Endothelial cell of umbilical vein (primary cell): ENCODE measurements around the gene NAGLU. TPM values are rescaled to one million over a fixed set of nuclear protein-coding genes. Genes with fewer than 3 reads are reported as not detected.

ENCODE experiments used
- BruUV-seq: library from RNA; stranded (reverse); fragments of 400-500 nt; replicated peaks from 2 replicates; lab custom pipeline; 2021; lab: Mats Ljungman, UMichigan
- CTCF ChIA-PET: fragments of 300-600, 350-600 bp; sonication (Branson Sonifier 250); formaldehyde crosslinking; loops from one replicate; lab custom pipeline; 2021; ENCODE audit warnings: antibody characterized with exemption, inconsistent platforms; lab: Charles Lee
- POLR2A ChIA-PET: fragments of 300-600, 350-600 bp; sonication (Branson Sonifier 250); formaldehyde crosslinking; loops from one replicate; lab custom pipeline; 2021; ENCODE audit warnings: antibody characterized with exemption, inconsistent platforms; lab: Charles Lee
- DNase-seq: peaks from one replicate; pipeline ENCODE4 v3.0.0-alpha.2; 2011; ENCODE audit warnings: low read depth, low spot score
- FAIRE-seq: peaks from 2 replicates; lab custom pipeline; 2011; peaks lifted over from hg19 to GRCh38; lab: Jason Lieb, UNC
- H2AFZ ChIP-seq: 2 replicates; pipeline ENCODE4 v1.6.0; 2012; ENCODE audit warnings: low read depth, low read length, control low read depth, inconsistent platforms
- H3K27ac ChIP-seq: 2 replicates; pipeline ENCODE4 v1.5.1; 2011; ENCODE audit warnings: low read depth, mild to moderate bottlenecking, control low read depth, low read length, moderate library complexity; ENCODE audit not compliant: insufficient read depth
- H3K27me3 ChIP-seq, 2 experiments: 2 replicates each; pipeline versions ENCODE4 v1.6.0 to v1.6.1; 2011; ENCODE audit warnings: low read length in 2 of 2, mixed read lengths in 1 of 2; ENCODE audit not compliant: control insufficient read depth in 2 of 2, insufficient read depth in 2 of 2
- H3K36me3 ChIP-seq, 2 experiments: 2 replicates in 1 of 2; 3 replicates in 1 of 2; pipeline ENCODE4 v1.5.1; 2011; ENCODE audit warnings: low read length in 2 of 2, mild to moderate bottlenecking in 1 of 2, moderate library complexity in 1 of 2; ENCODE audit not compliant: control insufficient read depth in 2 of 2, insufficient read depth in 2 of 2; ENCODE audit errors: extremely low read depth in 1 of 2
- H3K4me1 ChIP-seq: 3 replicates; pipeline ENCODE4 v1.5.1; 2011; ENCODE audit warnings: mild to moderate bottlenecking, low read length; ENCODE audit not compliant: control insufficient read depth, insufficient read depth; ENCODE audit errors: extremely low read depth
- H3K4me2 ChIP-seq: 2 replicates; pipeline ENCODE4 v1.6.1; 2011; ENCODE audit warnings: low read length, control low read depth, mixed read lengths; ENCODE audit not compliant: insufficient read depth
- H3K4me3 ChIP-seq, 3 experiments: fragments of 200-600 bp in 1 of 3; sonication (generic), shearing (Covaris generic) in 1 of 3; replicated peaks in 1 of 3; 2 replicates each; pipeline ENCODE4 v1.5.1; 2011 to 2016; ENCODE audit warnings: control low read depth in 3 of 3, low read length in 3 of 3, mild to moderate bottlenecking in 2 of 3, inconsistent platforms in 1 of 3, low read depth in 1 of 3, moderate library complexity in 1 of 3; ENCODE audit not compliant: insufficient read depth in 1 of 3
- H3K79me2 ChIP-seq: 2 replicates; pipeline ENCODE4 v1.6.0; 2012; ENCODE audit warnings: low read length, inconsistent platforms; ENCODE audit not compliant: control insufficient read depth, insufficient read depth
- H3K9ac ChIP-seq: replicated peaks from 2 replicates; pipeline ENCODE3; 2011; ENCODE audit warnings: low read length, control low read depth; ENCODE audit not compliant: insufficient read depth; ENCODE audit errors: extremely low read depth
- H3K9me1 ChIP-seq: replicated peaks from 3 replicates; pipeline ENCODE4 v1.6.0; 2011; ENCODE audit warnings: mild to moderate bottlenecking, low read length; ENCODE audit not compliant: control insufficient read depth, insufficient read depth; ENCODE audit errors: extremely low read depth
- H3K9me3 ChIP-seq: replicated peaks from 2 replicates; pipeline ENCODE4 v1.5.1; 2012; ENCODE audit warnings: low read length, inconsistent platforms; ENCODE audit not compliant: control insufficient read depth, insufficient read depth
- H4K20me1 ChIP-seq: replicated peaks from 2 replicates; pipeline ENCODE3; 2011; ENCODE audit warnings: mild to moderate bottlenecking, low read length; ENCODE audit not compliant: control insufficient read depth, insufficient read depth; ENCODE audit errors: extremely low read depth
- EZH2 ChIP-seq: IDR thresholded peaks from 2 replicates; pipeline ENCODE4 v1.6.1; 2012; ENCODE audit warnings: borderline replicate concordance, low read depth, mild to moderate bottlenecking, moderate library complexity, low read length, inconsistent platforms; ENCODE audit not compliant: severe bottlenecking
- FOS ChIP-seq: IDR thresholded peaks from 2 replicates; pipeline ENCODE4 v1.6.1; 2011; ENCODE audit warnings: mild to moderate bottlenecking, low read length, moderate library complexity, borderline replicate concordance; ENCODE audit not compliant: insufficient read depth
- GATA2 ChIP-seq: IDR thresholded peaks from 2 replicates; pipeline ENCODE4 v1.7.0; 2011; ENCODE audit warnings: low read depth, mild to moderate bottlenecking, moderate library complexity, mixed read lengths, low read length; ENCODE audit not compliant: insufficient read length, insufficient read depth
- JUN ChIP-seq: IDR thresholded peaks from 2 replicates; pipeline ENCODE4 v1.6.1; 2011; ENCODE audit warnings: borderline replicate concordance, low read depth; ENCODE audit not compliant: insufficient read length, insufficient read depth
- MYC ChIP-seq: IDR thresholded peaks from one replicate; pipeline ENCODE4 v1.6.1; 2011; ENCODE audit warnings: mild to moderate bottlenecking, low read depth, low read length
- POLR2A ChIP-seq: IDR thresholded peaks from 2 replicates; pipeline ENCODE4 v1.6.1; 2012; ENCODE audit warnings: low read depth, mild to moderate bottlenecking, control low read depth, low read length
- POLR2AphosphoS5 ChIP-seq: IDR thresholded peaks from 2 replicates; pipeline ENCODE4 v1.6.1; 2012; ENCODE audit warnings: low read depth, mild to moderate bottlenecking, control low read depth, low read length, moderate library complexity; ENCODE audit not compliant: insufficient read depth
- dilution Hi-C: fragments of 300-500 bp; cut with MboI; formaldehyde crosslinking; loops from one replicate; pipeline ENCODE4 v1.15.0; 2019; ENCODE audit warnings: low sequenced_read_pairs; ENCODE audit not compliant: extremely low pct_ligation_motif_present
- intact Hi-C: fragments of 100-400 bp; cut with micrococcal nuclease; formaldehyde crosslinking; loops from one replicate; pipeline ENCODE4 v1.10.0; 2022
- polyA plus RNA-seq, 4 experiments: library from polyadenylated mRNA; depleted of rRNA in 3 of 4; stranded (reverse) in 3 of 4; unstranded in 1 of 4; fragments of >200 nt; gene quantifications; 2 replicates each; pipeline versions ENCODE4 v1.2.1 to v1.2.3, GENCODE V29; 2011 to 2012; ENCODE audit warnings: missing spikeins in 1 of 4
- total RNA-seq: library from RNA; stranded (reverse); gene quantifications from 2 replicates; pipeline ENCODE4 v1.2.3, GENCODE V29; 2021
- TF ChIP-seq, protein P1 (sequence below), 2 donors: IDR thresholded peaks; 1 replicate in 1 of 2; 2 replicates in 1 of 2; pipeline ENCODE4 v1.5.1; 2011; ENCODE audit warnings: low read length in 2 of 2, mild to moderate bottlenecking in 2 of 2, moderate library complexity in 2 of 2, control low read depth in 1 of 2, inconsistent platforms in 1 of 2, low read depth in 1 of 2; ENCODE audit not compliant: insufficient read depth in 1 of 2; ENCODE audit errors: extremely low read depth in 1 of 2
- TF ChIP-seq, protein P2 (sequence below): IDR thresholded peaks from 2 replicates; pipeline ENCODE4 v1.6.1; 2011; ENCODE audit not compliant: insufficient read depth, insufficient read length

The NAGLU gene
- total and polyA plus RNA-seq, 2 donors (not counting 3 experiments of a cell fraction or from before 2014, with no cell fraction given) = 50.2 to 54.2 TPM

DNA sequence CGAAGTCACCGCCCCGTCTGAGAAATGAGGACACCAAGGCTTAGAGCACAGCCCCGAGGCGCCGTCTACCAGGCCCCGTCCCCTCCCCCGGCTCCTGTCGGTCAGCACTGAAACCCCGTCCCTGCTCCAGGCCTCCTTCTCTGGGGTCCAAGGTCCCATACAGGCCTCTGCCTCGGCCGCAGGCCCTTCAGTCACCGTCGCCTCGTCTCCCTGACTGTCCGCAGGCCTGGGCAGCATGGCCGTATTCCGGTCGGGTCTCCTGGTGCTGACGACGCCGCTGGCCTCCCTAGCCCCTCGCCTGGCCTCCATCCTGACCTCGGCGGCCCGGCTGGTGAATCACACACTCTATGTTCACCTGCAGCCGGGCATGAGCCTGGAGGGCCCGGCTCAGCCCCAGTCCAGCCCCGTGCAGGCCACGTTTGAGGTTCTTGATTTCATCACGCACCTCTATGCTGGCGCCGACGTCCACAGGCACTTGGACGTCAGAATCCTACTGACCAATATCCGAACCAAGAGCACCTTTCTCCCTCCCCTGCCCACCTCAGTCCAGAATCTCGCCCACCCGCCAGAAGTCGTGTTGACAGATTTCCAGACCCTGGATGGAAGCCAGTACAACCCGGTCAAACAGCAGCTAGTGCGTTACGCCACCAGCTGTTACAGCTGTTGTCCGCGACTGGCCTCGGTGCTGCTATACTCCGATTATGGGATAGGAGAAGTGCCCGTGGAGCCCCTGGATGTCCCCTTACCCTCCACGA lies 26.5 kb downstream of the NAGLU start:
- H3K27ac ChIP-seq = peak overlapping the region; percentile 72
- no peaks in the 10 kb centered on the region for H3K9me3 ChIP-seq
- H4K20me1 ChIP-seq = no peaks in the 10 kb centered on the region
- TF ChIP-seq, protein P1, sequence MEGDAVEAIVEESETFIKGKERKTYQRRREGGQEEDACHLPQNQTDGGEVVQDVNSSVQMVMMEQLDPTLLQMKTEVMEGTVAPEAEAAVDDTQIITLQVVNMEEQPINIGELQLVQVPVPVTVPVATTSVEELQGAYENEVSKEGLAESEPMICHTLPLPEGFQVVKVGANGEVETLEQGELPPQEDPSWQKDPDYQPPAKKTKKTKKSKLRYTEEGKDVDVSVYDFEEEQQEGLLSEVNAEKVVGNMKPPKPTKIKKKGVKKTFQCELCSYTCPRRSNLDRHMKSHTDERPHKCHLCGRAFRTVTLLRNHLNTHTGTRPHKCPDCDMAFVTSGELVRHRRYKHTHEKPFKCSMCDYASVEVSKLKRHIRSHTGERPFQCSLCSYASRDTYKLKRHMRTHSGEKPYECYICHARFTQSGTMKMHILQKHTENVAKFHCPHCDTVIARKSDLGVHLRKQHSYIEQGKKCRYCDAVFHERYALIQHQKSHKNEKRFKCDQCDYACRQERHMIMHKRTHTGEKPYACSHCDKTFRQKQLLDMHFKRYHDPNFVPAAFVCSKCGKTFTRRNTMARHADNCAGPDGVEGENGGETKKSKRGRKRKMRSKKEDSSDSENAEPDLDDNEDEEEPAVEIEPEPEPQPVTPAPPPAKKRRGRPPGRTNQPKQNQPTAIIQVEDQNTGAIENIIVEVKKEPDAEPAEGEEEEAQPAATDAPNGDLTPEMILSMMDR (IDR thresholded peaks at IDR 0.05; ENCODE audit: extremely low read depth in 1 of 2, insufficient read depth in 1 of 2, low read depth in 1 of 2, low read length in 2 of 2) = no peak
- no peak for TF ChIP-seq POLR2AphosphoS5
- no peak for TF ChIP-seq JUN
- TF ChIP-seq EZH2 = no peak
- no peak for TF ChIP-seq FOS
- TF ChIP-seq MYC = no peak
- TF ChIP-seq, protein P2, sequence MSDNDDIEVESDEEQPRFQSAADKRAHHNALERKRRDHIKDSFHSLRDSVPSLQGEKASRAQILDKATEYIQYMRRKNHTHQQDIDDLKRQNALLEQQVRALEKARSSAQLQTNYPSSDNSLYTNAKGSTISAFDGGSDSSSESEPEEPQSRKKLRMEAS = no peak
- no peak for TF ChIP-seq POLR2A
- no peak for TF ChIP-seq GATA2
- H3K4me3 ChIP-seq = peak overlapping the region; percentile 79 to 88 (median 88)
- ChIA-PET POLR2A (no interaction called here), CTCF (interaction anchor here (2.1 kb wide), 1 partner anchor 15 kb away, joined by 9 read pairs; the partner anchor contains the start of gene PSMC3IP)
- dilution Hi-C loops = no loop called here
- intact Hi-C loops = no loop called here
- H3K9me1 ChIP-seq = no peaks in the 10 kb centered on the region
- H3K9ac ChIP-seq = peak overlapping the region; percentile 90
- peaks cover 25% of the 10 kb centered on the region for H3K79me2 ChIP-seq
- TSS peak; percentile 54 for BruUV-seq
- H3K4me1 ChIP-seq = peaks cover 26% of the 10 kb centered on the region
- DNase-seq = no peak
- peaks cover 4 to 21% of the 10 kb centered on the region in 2 experiments for H3K36me3 ChIP-seq
- H3K27me3 ChIP-seq = no peaks in the 10 kb centered on the region
- peak; percentile 43 for FAIRE-seq
- peak overlapping the region; percentile 22 for H2AFZ ChIP-seq
- H3K4me2 ChIP-seq = peak overlapping the region; percentile 75
